Natural killer cell treated with Interleukin-12 subunit alpha and Interleukin-12 subunit beta and Interleukin-15 and Interleukin-18, amount 100 ng/mL, for 72 hours (primary cell): ENCODE measurements around the gene EML5. TPM values are rescaled to one million over a fixed set of nuclear protein-coding genes. Genes with fewer than 3 reads are reported as not detected.

Source experiments
- ATAC-seq, 2 donors: fragments of 150-1000 bp; cut with Tn5 transposase in 1 of 2; sonication (Bioruptor Pico), chemical (Tn5 transposase) in 1 of 2; 2 replicates each; pipeline ENCODE4 v1.10.0; 2021
- DNase-seq: peaks from one replicate; pipeline ENCODE4 v3.0.0; 2022; ENCODE audit warnings: low spot score
- H3K27ac Mint-ChIP-seq, 2 donors: 1 replicate in 1 of 2; 2 replicates in 1 of 2; pipeline ENCODE4 v1.8.0; 2022; ENCODE audit warnings: mixed read lengths in 2 of 2, mild to moderate bottlenecking in 1 of 2, moderate library complexity in 1 of 2
- H3K27me3 Mint-ChIP-seq, 2 donors: 1 replicate in 1 of 2; 2 replicates in 1 of 2; pipeline ENCODE4 v1.8.0; 2022; ENCODE audit warnings: mixed read lengths in 2 of 2
- H3K36me3 Mint-ChIP-seq: one replicate; pipeline ENCODE4 v1.8.0; 2022; ENCODE audit warnings: mixed read lengths
- H3K4me1 Mint-ChIP-seq, 2 donors: 1 replicate in 1 of 2; 2 replicates in 1 of 2; pipeline ENCODE4 v1.8.0; 2022; ENCODE audit warnings: low read depth in 2 of 2, mixed read lengths in 2 of 2, mild to moderate bottlenecking in 1 of 2
- H3K4me3 Mint-ChIP-seq: one replicate; pipeline ENCODE4 v1.8.0; 2022; ENCODE audit warnings: mixed read lengths
- H3K9me3 Mint-ChIP-seq: 2 replicates; pipeline ENCODE4 v1.8.0; 2022; ENCODE audit warnings: mixed read lengths
- total RNA-seq, 2 donors: library from RNA; stranded (reverse); gene quantifications; one replicate each; pipeline ENCODE4 v1.2.3, GENCODE V29; 2022

The EML5 gene
- total RNA-seq, result 10 to 100 TPM in 1 of 2 donors, 1 to 10 TPM in 1; 4.0 to 12.3 TPM

DNA sequence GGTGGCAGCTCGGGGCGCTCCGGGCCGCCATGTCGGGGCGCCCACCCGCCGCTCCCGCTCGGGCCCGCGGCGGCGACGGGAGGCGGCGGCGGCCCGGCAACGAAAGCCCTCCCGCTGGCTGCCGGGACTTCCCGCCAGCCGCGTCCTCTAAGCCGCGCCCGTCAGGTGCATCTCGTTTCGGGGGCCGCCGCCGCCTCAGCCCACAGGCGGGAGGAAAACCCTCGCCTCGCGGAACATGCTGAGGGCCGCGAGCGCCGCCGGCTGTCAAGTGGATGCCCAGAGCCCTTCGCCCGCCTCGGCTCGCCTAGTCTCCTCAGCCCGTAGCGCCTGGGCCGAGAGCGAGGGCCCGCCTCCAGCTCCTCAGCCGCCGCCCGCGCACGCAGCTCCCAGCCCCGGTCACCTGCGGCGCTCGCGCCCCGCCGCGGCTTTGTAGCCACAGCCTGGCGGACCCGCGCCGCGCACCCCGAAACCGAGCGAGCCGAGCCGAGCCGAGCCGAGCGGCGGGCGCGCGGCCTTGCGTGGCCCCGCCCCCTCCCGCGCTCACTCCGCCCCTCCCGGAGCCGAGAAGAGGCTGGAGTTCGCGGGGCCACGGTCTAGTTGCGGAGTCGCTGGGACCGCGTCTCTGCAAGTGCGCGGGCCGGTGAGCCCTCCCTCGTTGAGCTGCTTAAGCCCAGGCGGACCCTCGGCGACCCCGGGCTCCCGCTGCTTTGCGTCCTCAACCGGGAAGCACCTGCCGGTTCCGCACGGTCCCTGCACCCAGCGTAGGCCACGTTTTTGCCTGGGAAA is at the start of gene EML5:
Gene EML5 (minus strand): TSS at position 481 of the 786 bp plus-strand sequence. CDS start 450 bp downstream, at position 31.
- peaks cover 7 to 24% of the 10 kb centered on the region in 2 donors for H3K27me3 Mint-ChIP-seq
- DNase-seq, result peak; percentile 78
- no peaks in the 10 kb centered on the region for H3K9me3 Mint-ChIP-seq
- H3K36me3 Mint-ChIP-seq, result peaks cover 6% of the 10 kb centered on the region
- peak; percentile 91 to 95 for ATAC-seq
- peak within 1 kb of the TSS; percentile 23 to 73 for H3K27ac Mint-ChIP-seq
- H3K4me1 Mint-ChIP-seq, result peaks cover 6 to 15% of the 10 kb centered on the region in 2 donors
- peak within 1 kb of the TSS; percentile 77 for H3K4me3 Mint-ChIP-seq

DNA sequence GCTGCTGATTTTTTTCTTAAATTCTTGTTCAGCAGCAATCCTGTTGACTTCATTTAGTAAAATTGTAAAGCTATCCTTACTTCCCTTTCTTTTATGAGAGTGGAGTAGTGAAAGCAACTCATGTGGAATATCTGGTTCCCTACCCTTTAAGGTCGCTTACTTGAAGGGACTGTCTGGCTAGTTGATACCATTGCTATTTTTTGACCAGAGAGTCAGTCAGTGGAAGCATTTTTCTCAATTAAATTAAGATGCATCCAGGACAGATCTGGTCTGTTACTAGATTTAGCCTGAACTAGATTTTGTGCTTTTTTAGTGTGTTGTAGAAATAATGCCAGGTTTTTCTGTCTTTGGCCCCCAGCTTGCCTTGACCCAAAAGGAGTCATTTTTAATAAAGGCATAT is 49.7 kb upstream of the EML5 start:
- no peak for DNase-seq
- H3K27ac Mint-ChIP-seq, result no peak overlapping the region
- no peaks in the 10 kb centered on the region for H3K36me3 Mint-ChIP-seq
- no peak for ATAC-seq
- H3K9me3 Mint-ChIP-seq, result no peaks in the 10 kb centered on the region
- peaks cover 9 to 12% of the 10 kb centered on the region in 2 donors for H3K27me3 Mint-ChIP-seq
- H3K4me1 Mint-ChIP-seq, result no peaks in the 10 kb centered on the region
- no peak overlapping the region for H3K4me3 Mint-ChIP-seq

DNA sequence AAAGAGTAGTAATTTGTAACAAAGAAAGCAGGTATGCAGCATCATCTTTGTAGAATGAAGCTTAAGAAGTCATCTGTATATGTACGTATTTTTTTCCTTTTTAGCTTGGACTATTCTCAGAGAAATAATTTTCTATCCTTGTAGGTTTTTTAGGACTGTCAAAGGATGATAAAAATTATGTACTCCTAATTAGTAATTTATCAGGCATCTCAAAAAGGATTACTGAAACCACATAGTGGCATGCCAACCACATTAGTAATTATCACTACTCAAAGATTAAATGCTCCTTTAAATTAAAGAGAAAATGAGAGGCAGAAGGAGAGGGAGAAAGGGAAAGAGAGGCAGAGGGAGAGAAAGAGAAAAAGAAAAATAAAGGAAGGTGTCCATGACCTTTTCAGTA is 49.0 kb upstream of the EML5 start:
- Mint-ChIP-seq H3K36me3 (no peaks in the 10 kb centered on the region), H3K27me3 (peaks cover 16% of the 10 kb centered on the region in 2 donors), H3K4me1 (no peaks in the 10 kb centered on the region), H3K9me3 (no peaks in the 10 kb centered on the region), H3K27ac (no peak overlapping the region), H3K4me3 (no peak overlapping the region)
- no peak for ATAC-seq
- no peak for DNase-seq

DNA sequence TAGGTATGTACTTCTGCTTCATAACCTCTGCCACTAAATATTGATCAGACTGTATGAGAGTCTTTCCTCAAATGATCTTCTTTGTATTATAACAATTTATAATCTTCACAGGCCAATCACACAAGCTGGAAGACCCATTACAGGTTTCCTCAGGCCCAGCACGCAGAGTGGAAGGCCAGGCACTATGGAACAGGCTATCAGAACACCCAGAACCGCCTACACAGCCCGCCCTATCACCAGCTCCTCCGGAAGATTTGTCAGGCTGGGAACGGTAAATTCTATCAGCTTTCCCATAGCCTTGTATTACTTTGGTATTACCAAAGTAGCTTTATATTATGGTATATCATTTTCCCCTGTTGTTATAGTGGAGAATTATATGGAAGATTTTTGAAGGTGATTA is 48.2 kb upstream of the EML5 start:
- Mint-ChIP-seq H3K27me3 (peaks cover 16% of the 10 kb centered on the region in 2 donors), H3K4me3 (no peak overlapping the region), H3K4me1 (no peaks in the 10 kb centered on the region)

DNA sequence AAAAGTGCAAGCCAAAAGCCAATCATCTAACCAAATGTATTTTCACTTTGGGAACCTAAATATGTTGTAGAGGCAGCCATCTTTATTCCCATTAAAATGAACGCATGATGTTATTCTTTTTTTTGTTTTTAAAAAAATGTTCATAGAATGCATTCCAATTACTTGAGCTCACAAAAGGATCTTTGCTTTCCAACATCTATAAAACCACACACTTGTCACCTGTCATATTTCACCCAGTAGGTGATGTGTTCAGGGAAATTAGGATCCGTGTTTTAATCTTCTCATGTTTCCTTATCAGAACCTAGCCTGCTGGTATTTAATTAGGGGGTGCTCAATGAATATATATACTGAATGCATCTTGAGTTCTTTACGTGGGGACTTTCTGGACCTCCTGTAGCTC is 45.3 kb upstream of the EML5 start:
- ATAC-seq, result no peak
- Mint-ChIP-seq H3K36me3 (no peaks in the 10 kb centered on the region), H3K27me3 (peaks cover 15 to 24% of the 10 kb centered on the region in 2 donors), H3K27ac (no peak overlapping the region), H3K4me3 (no peak overlapping the region), H3K9me3 (no peaks in the 10 kb centered on the region), H3K4me1 (no peaks in the 10 kb centered on the region)
- no peak for DNase-seq

More for the DNA sequence above, 48.2 kb upstream of the EML5 start:
- H3K36me3 Mint-ChIP-seq, result no peaks in the 10 kb centered on the region
- H3K9me3 Mint-ChIP-seq, result no peaks in the 10 kb centered on the region
- ATAC-seq (no peak), DNase-seq (no peak)
- no peak overlapping the region for H3K27ac Mint-ChIP-seq

DNA sequence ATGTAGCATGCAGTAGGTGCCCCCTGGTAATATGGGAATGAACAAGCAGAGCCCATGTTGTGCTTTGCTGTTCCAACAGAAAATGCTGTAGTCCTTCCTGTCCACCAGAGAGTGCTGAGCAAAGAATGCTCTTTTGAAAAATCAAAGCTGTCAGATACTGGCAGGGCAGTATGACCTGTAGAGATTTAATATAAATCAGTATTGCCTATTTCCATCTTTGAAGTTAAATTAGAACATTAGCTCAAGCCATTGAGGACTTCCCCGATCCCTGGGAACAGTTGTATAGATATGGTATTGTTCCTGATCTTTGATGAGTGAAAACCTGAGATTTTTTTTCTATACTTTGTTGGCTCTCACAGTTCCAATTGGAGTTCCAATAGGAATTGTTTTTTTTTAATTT is 44.7 kb upstream of the EML5 start:
- ATAC-seq, result no peak
- no peaks in the 10 kb centered on the region for H3K4me1 Mint-ChIP-seq
- no peak overlapping the region for H3K4me3 Mint-ChIP-seq
- H3K27ac Mint-ChIP-seq, result no peak overlapping the region
- no peaks in the 10 kb centered on the region for H3K9me3 Mint-ChIP-seq
- peaks cover 15 to 24% of the 10 kb centered on the region in 2 donors for H3K27me3 Mint-ChIP-seq
- no peak for DNase-seq
- no peaks in the 10 kb centered on the region for H3K36me3 Mint-ChIP-seq

DNA sequence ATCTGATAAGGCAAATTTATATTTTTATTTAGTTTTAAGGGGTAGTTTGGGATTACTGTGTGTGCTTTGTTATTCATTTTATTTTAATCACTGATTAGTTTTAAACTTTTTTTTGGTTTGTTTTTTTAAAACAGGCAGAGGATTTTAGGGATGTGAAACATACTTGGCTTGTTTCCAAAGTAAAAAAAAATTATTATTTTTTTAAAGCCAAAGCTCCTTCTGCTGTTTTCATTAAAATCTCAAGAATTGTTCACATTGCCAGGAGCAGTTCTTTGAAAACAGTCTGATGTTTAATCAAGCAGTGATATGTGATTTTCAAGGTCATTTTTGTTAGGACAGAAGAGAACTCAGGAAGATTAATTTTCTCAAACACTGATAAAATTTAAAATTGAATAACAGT is 42.9 kb upstream of the EML5 start:
- peaks cover 19 to 24% of the 10 kb centered on the region in 2 donors for H3K27me3 Mint-ChIP-seq
- no peaks in the 10 kb centered on the region for H3K9me3 Mint-ChIP-seq
- H3K4me3 Mint-ChIP-seq, result no peak overlapping the region
- no peaks in the 10 kb centered on the region for H3K4me1 Mint-ChIP-seq
- ATAC-seq, result no peak
- no peak for DNase-seq
- H3K27ac Mint-ChIP-seq, result no peak overlapping the region
- H3K36me3 Mint-ChIP-seq, result no peaks in the 10 kb centered on the region

DNA sequence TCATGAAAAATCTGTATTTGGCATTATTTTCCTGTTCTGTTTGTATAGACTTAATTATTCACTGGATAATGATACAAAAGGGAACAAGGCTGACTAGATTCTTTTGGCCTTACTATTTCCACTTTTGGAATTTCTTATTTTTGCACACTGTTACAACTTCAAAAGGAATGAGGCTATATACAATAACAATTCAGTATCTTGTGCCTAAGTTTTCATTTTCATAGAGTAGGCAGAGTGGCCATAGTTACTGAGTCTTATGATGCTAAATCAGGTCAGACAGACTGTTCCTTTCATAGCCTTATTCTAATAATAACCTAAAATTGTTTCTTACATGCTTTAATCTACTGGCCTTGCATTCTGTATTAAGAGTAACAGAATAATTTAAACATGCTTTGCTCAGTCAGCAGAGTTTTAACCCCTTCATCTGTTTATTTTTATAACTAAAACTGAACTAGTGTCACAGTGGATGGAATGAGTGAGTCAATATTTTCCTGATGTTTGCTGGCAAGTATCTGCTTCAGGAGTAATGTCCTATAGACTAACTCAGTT is 42.2 kb upstream of the EML5 start:
- Mint-ChIP-seq H3K36me3 (no peaks in the 10 kb centered on the region), H3K27me3 (peaks cover 21 to 24% of the 10 kb centered on the region in 2 donors), H3K9me3 (no peaks in the 10 kb centered on the region), H3K4me3 (no peak overlapping the region), H3K4me1 (no peaks in the 10 kb centered on the region), H3K27ac (no peak overlapping the region)
- ATAC-seq (no peak), DNase-seq (no peak)

DNA sequence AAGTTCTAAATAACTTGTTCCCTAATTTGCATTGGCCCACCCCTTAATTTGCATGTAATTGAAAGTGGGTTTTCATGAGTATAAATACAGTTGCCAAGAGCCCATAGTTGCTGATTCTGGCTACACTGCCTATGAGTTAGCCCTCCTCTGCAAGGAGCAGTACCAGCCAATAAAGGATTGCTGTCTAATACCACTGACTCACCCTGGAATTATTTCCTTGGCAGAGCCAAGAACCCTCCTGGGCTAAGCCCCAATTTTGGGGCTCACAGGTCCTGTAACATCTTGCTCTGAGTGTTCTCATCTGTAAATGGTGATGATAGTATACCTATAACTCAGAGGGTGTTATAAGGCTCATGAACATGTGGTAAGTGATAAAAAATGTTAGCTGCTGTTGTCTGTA is 38.5 kb upstream of the EML5 start:
- Mint-ChIP-seq H3K27me3 (peaks cover 8 to 16% of the 10 kb centered on the region in 2 donors), H3K27ac (no peak overlapping the region), H3K4me1 (no peaks in the 10 kb centered on the region), H3K9me3 (no peaks in the 10 kb centered on the region), H3K4me3 (no peak overlapping the region), H3K36me3 (no peaks in the 10 kb centered on the region)
- ATAC-seq (no peak), DNase-seq (no peak)

DNA sequence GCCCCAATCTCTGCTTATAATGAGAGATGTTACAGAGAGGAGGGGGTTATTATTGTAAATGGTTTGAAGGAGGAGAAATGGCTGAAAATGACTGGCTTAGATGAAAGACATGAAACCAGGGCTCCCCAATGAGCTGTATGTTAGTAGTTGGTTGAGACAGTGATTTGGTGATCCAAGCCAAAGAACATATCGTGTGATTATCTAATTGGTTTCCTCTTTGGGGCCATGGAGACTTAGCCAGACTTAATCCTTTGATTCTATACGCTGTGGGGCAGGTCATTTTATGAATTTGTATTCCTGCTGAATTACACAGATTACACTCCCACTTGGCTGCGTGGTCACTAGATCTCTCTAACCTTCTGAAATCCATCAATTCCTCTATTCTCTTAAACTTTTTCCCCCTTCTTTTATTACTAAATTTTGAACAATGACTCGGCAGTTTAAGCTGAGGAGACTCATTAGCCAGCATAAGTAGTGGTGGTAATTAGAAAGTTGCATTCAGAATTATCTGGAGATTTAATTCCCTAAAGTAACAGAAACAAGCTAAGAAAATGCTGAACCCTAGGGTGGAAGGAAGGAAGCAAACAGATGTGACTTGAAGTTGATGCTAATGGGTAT is 37.0 kb upstream of the EML5 start:
- peaks cover 8 to 16% of the 10 kb centered on the region in 2 donors for H3K27me3 Mint-ChIP-seq
- H3K27ac Mint-ChIP-seq, result no peak overlapping the region
- no peak overlapping the region for H3K4me3 Mint-ChIP-seq
- DNase-seq (no peak), ATAC-seq (no peak)
- H3K4me1 Mint-ChIP-seq, result peaks cover 5 to 7% of the 10 kb centered on the region in 2 donors
- H3K36me3 Mint-ChIP-seq, result no peaks in the 10 kb centered on the region
- no peaks in the 10 kb centered on the region for H3K9me3 Mint-ChIP-seq

DNA sequence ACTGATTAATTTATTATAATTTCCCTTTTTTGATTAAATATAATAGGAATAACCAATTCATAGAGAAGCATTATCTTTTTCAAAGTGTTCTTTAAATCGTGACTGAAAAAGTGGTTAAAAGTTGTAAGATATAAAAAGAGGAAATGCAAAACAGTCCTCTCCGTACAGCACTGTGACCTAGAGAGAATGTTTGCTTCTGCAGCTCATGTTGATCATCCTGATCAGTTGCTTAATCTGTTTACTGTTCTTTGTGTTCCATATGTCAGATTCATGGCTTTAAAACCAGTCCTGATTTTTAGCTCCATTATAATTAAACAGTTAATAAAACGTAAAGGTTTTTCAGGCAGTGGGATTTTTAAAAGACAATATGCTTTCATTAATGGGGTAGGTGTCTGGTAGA is 36.4 kb upstream of the EML5 start:
- Mint-ChIP-seq H3K36me3 (no peaks in the 10 kb centered on the region), H3K4me1 (peaks cover 5 to 9% of the 10 kb centered on the region in 2 donors), H3K9me3 (no peaks in the 10 kb centered on the region), H3K27ac (no peak overlapping the region), H3K4me3 (no peak overlapping the region), H3K27me3 (peaks cover 7 to 16% of the 10 kb centered on the region in 2 donors)
- no peak for DNase-seq
- ATAC-seq, result no peak

DNA sequence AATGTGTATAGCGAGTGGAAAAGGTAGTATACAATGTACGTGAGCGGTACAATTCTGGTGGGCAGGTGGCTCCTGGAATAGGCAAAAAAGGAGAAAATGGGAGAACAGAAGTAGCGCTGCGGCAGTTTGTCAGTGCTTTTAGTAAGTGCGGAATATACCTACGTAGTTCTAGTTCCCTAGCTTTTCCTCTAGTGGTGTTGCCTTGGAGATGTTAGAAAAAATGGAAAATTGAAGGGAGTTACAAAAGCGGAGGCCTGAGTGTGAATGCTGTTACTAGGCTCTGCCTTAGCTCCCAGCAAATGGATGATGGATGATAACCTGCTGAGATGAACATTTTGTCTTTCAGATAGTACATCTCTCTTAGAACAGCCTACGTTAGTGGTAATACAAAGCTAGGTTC is 32.8 kb upstream of the EML5 start:
- DNase-seq (no peak), ATAC-seq (no peak)
- Mint-ChIP-seq H3K27me3 (peaks cover 3 to 11% of the 10 kb centered on the region in 2 donors), H3K4me3 (peak overlapping the region; percentile 78), H3K4me1 (peaks cover 9 to 13% of the 10 kb centered on the region in 2 donors), H3K9me3 (no peaks in the 10 kb centered on the region), H3K27ac (peak overlapping the region in 1 of 2 donors; percentile 87), H3K36me3 (no peaks in the 10 kb centered on the region)

DNA sequence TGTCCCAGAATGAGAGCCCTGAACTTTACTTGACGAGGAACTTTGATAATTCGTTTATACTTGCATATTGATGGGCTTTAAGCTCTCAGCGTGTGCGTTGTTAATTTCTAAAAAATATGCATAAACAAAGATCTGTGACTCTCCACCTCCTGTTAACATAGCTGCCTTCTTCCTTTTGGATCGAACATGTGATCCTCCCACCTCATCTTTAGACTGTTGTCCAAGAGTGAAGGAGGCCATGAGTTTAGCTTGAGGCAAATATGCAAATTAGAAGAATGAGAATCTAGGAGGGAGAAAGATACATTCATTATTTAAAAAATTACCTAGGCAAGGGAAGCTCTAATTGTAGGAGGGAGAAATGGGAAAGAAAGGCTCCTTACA is 32.3 kb upstream of the EML5 start:
- H3K27ac Mint-ChIP-seq, result peak overlapping the region; percentile 87 to 92
- ATAC-seq, result no peak

More for the DNA sequence above, 32.3 kb upstream of the EML5 start:
- Mint-ChIP-seq H3K9me3 (no peaks in the 10 kb centered on the region), H3K4me1 (peaks cover 9 to 13% of the 10 kb centered on the region in 2 donors), H3K36me3 (no peaks in the 10 kb centered on the region), H3K4me3 (peak overlapping the region; percentile 78), H3K27me3 (peaks cover 7 to 11% of the 10 kb centered on the region in 2 donors)
- no peak for DNase-seq
